ENCODE measurements around the gene FBXW2. TPM values are rescaled to one million over a fixed set of nuclear protein-coding genes. Genes with fewer than 3 reads are reported as not detected.

The FBXW2 gene
- 10 to 100 TPM; 90.0 to 90.7 TPM for total RNA-seq

GRCh38 chr9:120792898-120793765, at the start of gene FBXW2:
Gene FBXW2 (minus strand): TSS chr9:120793416. CDS start chr9:120788258, 5,158 bp downstream.
- Mint-ChIP-seq H3K4me3 (peak within 1 kb of the TSS; percentile 91), H3K4me1 (peaks cover 50% of the 10 kb centered on the region), H3K27ac (peak within 1 kb of the TSS; percentile 90), H3K36me3 (ENCODE audit: low read depth) (peaks cover 29% of the 10 kb centered on the region), H3K9me3 (no peaks in the 10 kb centered on the region), H3K27me3 (no peaks in the 10 kb centered on the region)
- CTCF ChIA-PET: interaction anchor here (0.8 to 2.1 kb wide), 12 partner anchors 18 to 267 kb away, joined by 3 to 8 read pairs (median 4); no protein-coding TSS in a partner anchor
- DNase-seq: peak; percentile 91
- POLR2A ChIA-PET: interaction anchor here (0.6 to 4.3 kb wide), 48 partner anchors 10 to 409 kb away, joined by 3 to 85 read pairs (median 4); partner anchors contain the start of genes MEGF9, PHF19, PSMD5 and RAB14

GRCh38 chr9:120841930-120842684, 48.9 kb upstream of the FBXW2 start:
- Mint-ChIP-seq H3K36me3 (ENCODE audit: low read depth) (peaks cover 74% of the 10 kb centered on the region), H3K27me3 (no peaks in the 10 kb centered on the region), H3K9me3 (no peaks in the 10 kb centered on the region), H3K27ac (peak overlapping the region; percentile 95), H3K4me3 (peak overlapping the region; percentile 86), H3K4me1 (peaks cover 74% of the 10 kb centered on the region)
- no peak for DNase-seq
- POLR2A ChIA-PET: interaction anchor here (0.6 to 7.4 kb wide), 19 partner anchors 9 to 357 kb away, joined by 3 to 134 read pairs (median 4); partner anchors contain the start of genes FBXW2, MEGF9, PHF19 and TRAF1
- CTCF ChIA-PET: interaction anchor here (1.0 to 1.1 kb wide), 2 partner anchors 53 to 86 kb away, joined by 3 to 6 read pairs; no protein-coding TSS in a partner anchor

GRCh38 chr9:120839146-120839545, 45.9 kb upstream of the FBXW2 start:
- no peaks in the 10 kb centered on the region for H3K9me3 Mint-ChIP-seq
- H3K27me3 Mint-ChIP-seq: no peaks in the 10 kb centered on the region
- peaks cover 57% of the 10 kb centered on the region for H3K36me3 Mint-ChIP-seq (ENCODE audit: low read depth)
- H3K4me3 Mint-ChIP-seq: no peak overlapping the region
- no peak overlapping the region for H3K27ac Mint-ChIP-seq
- H3K4me1 Mint-ChIP-seq: peaks cover 50% of the 10 kb centered on the region
- CTCF ChIA-PET: interaction anchor here (0.7 kb wide), 1 partner anchor 123 kb away, joined by 6 read pairs; no protein-coding TSS in a partner anchor
- POLR2A ChIA-PET: no interaction called here
- no peak for DNase-seq

GRCh38 chr9:120837921-120838320, 44.7 kb upstream of the FBXW2 start:
- no peaks in the 10 kb centered on the region for H3K27me3 Mint-ChIP-seq
- POLR2A ChIA-PET: no interaction called here

GRCh38 chr9:120833325-120833724, 40.1 kb upstream of the FBXW2 start:
- Mint-ChIP-seq H3K36me3 (ENCODE audit: low read depth) (peaks cover 59% of the 10 kb centered on the region), H3K9me3 (no peaks in the 10 kb centered on the region), H3K27me3 (no peaks in the 10 kb centered on the region), H3K27ac (no peak overlapping the region), H3K4me1 (peaks cover 14% of the 10 kb centered on the region), H3K4me3 (no peak overlapping the region)
- ChIA-PET CTCF (interaction anchor here (0.9 kb wide), 1 partner anchor 41 kb away, joined by 3 read pairs; the partner anchor contains the start of gene FBXW2), POLR2A (interaction anchor here (0.7 to 1.2 kb wide), 4 partner anchors 10 to 43 kb away, joined by 3 to 6 read pairs (median 4); partner anchors contain the start of gene PSMD5)
- no peak for DNase-seq

More at GRCh38 chr9:120837921-120838320, 44.7 kb upstream of the FBXW2 start:
- H3K4me1 Mint-ChIP-seq: peaks cover 44% of the 10 kb centered on the region
- H3K27ac Mint-ChIP-seq: no peak overlapping the region
- no peak overlapping the region for H3K4me3 Mint-ChIP-seq
- H3K9me3 Mint-ChIP-seq: no peaks in the 10 kb centered on the region
- CTCF ChIA-PET: no interaction called here
- DNase-seq: no peak
- H3K36me3 Mint-ChIP-seq (ENCODE audit: low read depth): peaks cover 55% of the 10 kb centered on the region

- CTCF ChIA-PET: interaction anchor here (0.9 kb wide), 1 partner anchor 40 kb away, joined by 3 read pairs; the partner anchor contains the start of gene FBXW2
- no peak overlapping the region for H3K27ac Mint-ChIP-seq
- H3K4me1 Mint-ChIP-seq: peaks cover 12% of the 10 kb centered on the region
- POLR2A ChIA-PET: interaction anchor here (0.7 to 1.2 kb wide), 4 partner anchors 10 to 44 kb away, joined by 3 to 6 read pairs (median 4); partner anchors contain the start of gene PSMD5
- H3K4me3 Mint-ChIP-seq: no peak overlapping the region
- no peaks in the 10 kb centered on the region for H3K9me3 Mint-ChIP-seq
- peaks cover 57% of the 10 kb centered on the region for H3K36me3 Mint-ChIP-seq (ENCODE audit: low read depth)
- DNase-seq: no peak
- H3K27me3 Mint-ChIP-seq: no peaks in the 10 kb centered on the region
Observed at GRCh38 chr9:120832807-120833206, 39.6 kb upstream of the FBXW2 start.

GRCh38 chr9:120830865-120831264, 37.6 kb upstream of the FBXW2 start:
- CTCF ChIA-PET: interaction anchor here (0.7 kb wide), 1 partner anchor 54 kb away, joined by 3 read pairs; no protein-coding TSS in a partner anchor
- POLR2A ChIA-PET: interaction anchor here (1.2 to 1.3 kb wide), 2 partner anchors 12 to 37 kb away, joined by 3 to 4 read pairs; partner anchors contain the start of genes FBXW2 and PSMD5
- H3K36me3 Mint-ChIP-seq (ENCODE audit: low read depth): peaks cover 64% of the 10 kb centered on the region

GRCh38 chr9:120830151-120830550, 36.9 kb upstream of the FBXW2 start:
- Mint-ChIP-seq H3K36me3 (ENCODE audit: low read depth) (peaks cover 65% of the 10 kb centered on the region), H3K4me1 (peaks cover 2% of the 10 kb centered on the region), H3K27ac (no peak overlapping the region), H3K4me3 (no peak overlapping the region), H3K27me3 (no peaks in the 10 kb centered on the region), H3K9me3 (no peaks in the 10 kb centered on the region)
- CTCF ChIA-PET: no interaction called here
- no peak for DNase-seq
- POLR2A ChIA-PET: interaction anchor here (1.3 kb wide), 1 partner anchor 37 kb away, joined by 3 read pairs; the partner anchor contains the start of gene FBXW2

More at GRCh38 chr9:120830865-120831264, 37.6 kb upstream of the FBXW2 start:
- Mint-ChIP-seq H3K27ac (no peak overlapping the region), H3K4me1 (peaks cover 4% of the 10 kb centered on the region), H3K9me3 (no peaks in the 10 kb centered on the region), H3K27me3 (no peaks in the 10 kb centered on the region), H3K4me3 (no peak overlapping the region)
- DNase-seq: no peak

- Mint-ChIP-seq H3K9me3 (no peaks in the 10 kb centered on the region), H3K27me3 (no peaks in the 10 kb centered on the region), H3K27ac (no peak overlapping the region), H3K36me3 (ENCODE audit: low read depth) (peaks cover 67% of the 10 kb centered on the region), H3K4me3 (no peak overlapping the region), H3K4me1 (peaks cover 2% of the 10 kb centered on the region)
- POLR2A ChIA-PET: no interaction called here
- CTCF ChIA-PET: no interaction called here
- no peak for DNase-seq
Observed at GRCh38 chr9:120829650-120830049, 36.4 kb upstream of the FBXW2 start.

GRCh38 chr9:120820095-120820494, 26.9 kb upstream of the FBXW2 start:
- no peak for DNase-seq
- H3K4me3 Mint-ChIP-seq: no peak overlapping the region
- peaks cover 2% of the 10 kb centered on the region for H3K4me1 Mint-ChIP-seq
- H3K27ac Mint-ChIP-seq: no peak overlapping the region
- ChIA-PET POLR2A (no interaction called here), CTCF (no interaction called here)
- no peaks in the 10 kb centered on the region for H3K9me3 Mint-ChIP-seq
- no peaks in the 10 kb centered on the region for H3K27me3 Mint-ChIP-seq
- H3K36me3 Mint-ChIP-seq (ENCODE audit: low read depth): peaks cover 79% of the 10 kb centered on the region

- no peak overlapping the region for H3K27ac Mint-ChIP-seq
- CTCF ChIA-PET: no interaction called here
- POLR2A ChIA-PET: no interaction called here
- H3K4me1 Mint-ChIP-seq: peaks cover 2% of the 10 kb centered on the region
- peaks cover 71% of the 10 kb centered on the region for H3K36me3 Mint-ChIP-seq (ENCODE audit: low read depth)
- no peak overlapping the region for H3K4me3 Mint-ChIP-seq
- DNase-seq: no peak
- no peaks in the 10 kb centered on the region for H3K27me3 Mint-ChIP-seq
- no peaks in the 10 kb centered on the region for H3K9me3 Mint-ChIP-seq
Observed at GRCh38 chr9:120818595-120818994, 25.4 kb upstream of the FBXW2 start.

- no peak for DNase-seq
- H3K27me3 Mint-ChIP-seq: no peaks in the 10 kb centered on the region
- peaks cover 2% of the 10 kb centered on the region for H3K4me1 Mint-ChIP-seq
- CTCF ChIA-PET: no interaction called here
- POLR2A ChIA-PET: no interaction called here
- H3K4me3 Mint-ChIP-seq: no peak overlapping the region
- H3K36me3 Mint-ChIP-seq (ENCODE audit: low read depth): peaks cover 55% of the 10 kb centered on the region
- H3K9me3 Mint-ChIP-seq: peaks cover 3% of the 10 kb centered on the region
- no peak overlapping the region for H3K27ac Mint-ChIP-seq
Observed at GRCh38 chr9:120815075-120815474, 21.9 kb upstream of the FBXW2 start.

Measured in activated CD4-positive, alpha-beta memory T cell treated with anti-CD3 and anti-CD28 coated beads, Interleukin-2, amount 10 ng/mL, durations not matched to agents 7 days and 5 days (primary cell).